ENCODE results near the gene PALM.

The PALM gene

GRCh38 chr19:763869-764268, 55.1 kb downstream of the PALM start:
- TF ChIP-seq TARDBP (IDR thresholded peaks at IDR 0.05) (no peak), SP1 (IDR thresholded peaks at IDR 0.05) (no peak), L3MBTL2 (conservative IDR thresholded peaks at IDR 0.05) (no peak), CTBP1 (IDR thresholded peaks at IDR 0.05; ENCODE audit: borderline replicate concordance) (no peak), LEF1 (IDR thresholded peaks at IDR 0.05; ENCODE audit: borderline replicate concordance) (no peak), ZNF384 (IDR thresholded peaks at IDR 0.05) (no peak), ELF4 (IDR thresholded peaks at IDR 0.05) (no peak), FOXK2 (IDR thresholded peaks at IDR 0.05) (no peak), FOXA1 (IDR thresholded peaks at IDR 0.05) (no peak), NFRKB (IDR thresholded peaks at IDR 0.05) (no peak), ARNT (IDR thresholded peaks at IDR 0.05) (no peak), HDGF (IDR thresholded peaks at IDR 0.05; ENCODE audit: borderline replicate concordance) (no peak), BHLHE40 (IDR thresholded peaks at IDR 0.05; ENCODE audit: borderline replicate concordance) (no peak), FOXM1 (IDR thresholded peaks at IDR 0.05; ENCODE audit: borderline replicate concordance) (no peak), SUZ12 (IDR thresholded peaks at IDR 0.05) (no peak)
- TF ChIP-seq, protein P1, sequence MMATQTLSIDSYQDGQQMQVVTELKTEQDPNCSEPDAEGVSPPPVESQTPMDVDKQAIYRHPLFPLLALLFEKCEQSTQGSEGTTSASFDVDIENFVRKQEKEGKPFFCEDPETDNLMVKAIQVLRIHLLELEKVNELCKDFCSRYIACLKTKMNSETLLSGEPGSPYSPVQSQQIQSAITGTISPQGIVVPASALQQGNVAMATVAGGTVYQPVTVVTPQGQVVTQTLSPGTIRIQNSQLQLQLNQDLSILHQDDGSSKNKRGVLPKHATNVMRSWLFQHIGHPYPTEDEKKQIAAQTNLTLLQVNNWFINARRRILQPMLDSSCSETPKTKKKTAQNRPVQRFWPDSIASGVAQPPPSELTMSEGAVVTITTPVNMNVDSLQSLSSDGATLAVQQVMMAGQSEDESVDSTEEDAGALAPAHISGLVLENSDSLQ (IDR thresholded peaks at IDR 0.05) = no peak
- no peak for DNase-seq (ENCODE audit: extremely low spot score)
- ChIA-PET CTCF (no interaction called here), POLR2A (no interaction called here)

- CTCF ChIA-PET = no interaction called here
- POLR2A ChIA-PET = no interaction called here
- TF ChIP-seq SUZ12 (IDR thresholded peaks at IDR 0.05) (no peak), TARDBP (IDR thresholded peaks at IDR 0.05) (no peak), NFRKB (IDR thresholded peaks at IDR 0.05) (no peak), CTBP1 (IDR thresholded peaks at IDR 0.05; ENCODE audit: borderline replicate concordance) (no peak), HDGF (IDR thresholded peaks at IDR 0.05; ENCODE audit: borderline replicate concordance) (no peak), ARNT (IDR thresholded peaks at IDR 0.05) (no peak), LEF1 (IDR thresholded peaks at IDR 0.05; ENCODE audit: borderline replicate concordance) (no peak), FOXM1 (IDR thresholded peaks at IDR 0.05; ENCODE audit: borderline replicate concordance) (no peak), ZNF384 (IDR thresholded peaks at IDR 0.05) (no peak), SP1 (IDR thresholded peaks at IDR 0.05) (no peak), FOXK2 (IDR thresholded peaks at IDR 0.05) (no peak), L3MBTL2 (conservative IDR thresholded peaks at IDR 0.05) (no peak), ELF4 (IDR thresholded peaks at IDR 0.05) (no peak), FOXA1 (IDR thresholded peaks at IDR 0.05) (no peak), BHLHE40 (IDR thresholded peaks at IDR 0.05; ENCODE audit: borderline replicate concordance) (no peak)
- TF ChIP-seq, protein P1 (IDR thresholded peaks at IDR 0.05) = no peak
- DNase-seq (ENCODE audit: extremely low spot score) = no peak
These were observed 55.6 kb downstream of the PALM start for GRCh38 chr19:764301-764700.

DNA sequence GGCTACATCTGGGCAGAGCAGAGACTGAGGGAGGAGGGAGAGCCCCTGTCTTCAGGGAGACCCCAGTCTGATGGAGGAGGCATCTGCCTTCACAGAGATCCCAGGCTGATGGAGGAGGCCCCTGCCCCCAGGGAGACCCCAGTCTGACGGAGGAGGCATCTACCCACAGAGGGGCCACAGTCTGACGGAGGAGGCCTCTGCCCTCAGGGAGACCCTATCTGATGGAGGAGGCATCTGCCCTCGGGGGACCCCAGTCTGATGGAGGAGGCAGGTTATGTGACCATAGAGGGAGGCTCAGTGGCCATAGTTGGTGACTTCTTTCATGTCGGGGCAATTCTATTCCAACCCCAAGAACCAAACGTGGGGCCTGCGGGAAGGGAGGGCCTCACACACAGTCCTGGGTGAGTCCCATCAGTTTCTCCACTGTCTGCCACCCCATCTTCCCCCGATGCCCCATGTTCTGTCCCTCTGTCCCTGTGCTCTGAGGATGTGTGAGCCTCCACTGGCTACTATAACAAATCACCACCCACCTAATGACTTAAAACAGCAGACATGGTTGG, 56.5 kb downstream of the PALM start:
- CTCF ChIA-PET = no interaction called here
- no peak for DNase-seq (ENCODE audit: extremely low spot score)
- POLR2A ChIA-PET = no interaction called here
- TF ChIP-seq, protein P1 (IDR thresholded peaks at IDR 0.05) = no peak
- no peak for TF ChIP-seq HDGF (IDR thresholded peaks at IDR 0.05; ENCODE audit: borderline replicate concordance)
- TF ChIP-seq ARNT (IDR thresholded peaks at IDR 0.05) = no peak
- TF ChIP-seq BHLHE40 (IDR thresholded peaks at IDR 0.05; ENCODE audit: borderline replicate concordance) = no peak
- TF ChIP-seq ZNF384 (IDR thresholded peaks at IDR 0.05) = no peak
- TF ChIP-seq ELF4 (IDR thresholded peaks at IDR 0.05) = no peak
- no peak for TF ChIP-seq FOXM1 (IDR thresholded peaks at IDR 0.05; ENCODE audit: borderline replicate concordance)
- TF ChIP-seq LEF1 (IDR thresholded peaks at IDR 0.05; ENCODE audit: borderline replicate concordance) = no peak
- TF ChIP-seq FOXA1 (IDR thresholded peaks at IDR 0.05) = no peak

GRCh38 chr19:768424-768823, 59.7 kb downstream of the PALM start:
- ChIA-PET POLR2A (no interaction called here), CTCF (interaction anchor here (0.6 kb wide), 1 partner anchor 188 kb away, joined by 3 read pairs; no protein-coding TSS in a partner anchor)
- no peak for DNase-seq (ENCODE audit: extremely low spot score)
- no peak for TF ChIP-seq SP1 (IDR thresholded peaks at IDR 0.05)
- no peak for TF ChIP-seq FOXA1 (IDR thresholded peaks at IDR 0.05)
- no peak for TF ChIP-seq ARNT (IDR thresholded peaks at IDR 0.05)
- TF ChIP-seq ZNF384 (IDR thresholded peaks at IDR 0.05) = no peak
- no peak for TF ChIP-seq FOXM1 (IDR thresholded peaks at IDR 0.05; ENCODE audit: borderline replicate concordance)
- TF ChIP-seq, protein P1 (IDR thresholded peaks at IDR 0.05) = no peak
- no peak for TF ChIP-seq ELF4 (IDR thresholded peaks at IDR 0.05)
- TF ChIP-seq LEF1 (IDR thresholded peaks at IDR 0.05; ENCODE audit: borderline replicate concordance) = no peak
- TF ChIP-seq L3MBTL2 (conservative IDR thresholded peaks at IDR 0.05) = no peak
- TF ChIP-seq FOXK2 (IDR thresholded peaks at IDR 0.05) = no peak
- no peak for TF ChIP-seq SUZ12 (IDR thresholded peaks at IDR 0.05)

DNA sequence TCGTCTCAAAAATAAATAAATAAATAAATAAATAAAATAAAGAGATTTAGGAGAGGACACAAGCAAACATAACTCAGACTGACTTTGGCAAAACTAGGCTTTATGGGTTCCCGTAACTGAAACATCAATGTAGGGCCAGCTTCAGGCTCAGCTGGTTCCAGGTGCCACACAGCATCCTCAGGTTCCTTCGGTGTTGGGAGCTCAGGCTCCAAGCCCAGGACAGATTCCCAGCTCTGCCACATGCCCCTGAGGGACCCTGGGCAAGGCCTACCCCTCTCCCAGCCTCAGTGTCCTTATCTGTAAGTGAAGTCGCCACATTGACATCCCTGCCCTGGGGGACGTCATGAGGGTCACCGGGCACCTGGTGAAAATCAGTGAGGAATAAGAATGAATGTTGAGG, 60.9 kb downstream of the PALM start:
- CTCF ChIA-PET = interaction anchor here (0.6 to 1.8 kb wide), 4 partner anchors 79 to 147 kb away, joined by 3 to 4 read pairs (median 4); partner anchors contain the start of genes MED16 and RNU6-9

More for the DNA sequence above, 60.9 kb downstream of the PALM start:
- TF ChIP-seq ZNF384 (IDR thresholded peaks at IDR 0.05) = no peak
- no peak for TF ChIP-seq FOXM1 (IDR thresholded peaks at IDR 0.05; ENCODE audit: borderline replicate concordance)
- no peak for TF ChIP-seq CTBP1 (IDR thresholded peaks at IDR 0.05; ENCODE audit: borderline replicate concordance)
- no peak for TF ChIP-seq HDGF (IDR thresholded peaks at IDR 0.05; ENCODE audit: borderline replicate concordance)
- TF ChIP-seq BHLHE40 (IDR thresholded peaks at IDR 0.05; ENCODE audit: borderline replicate concordance) = no peak
- TF ChIP-seq SP1 (IDR thresholded peaks at IDR 0.05) = no peak
- no peak for TF ChIP-seq LEF1 (IDR thresholded peaks at IDR 0.05; ENCODE audit: borderline replicate concordance)
- no peak for TF ChIP-seq SUZ12 (IDR thresholded peaks at IDR 0.05)
- TF ChIP-seq FOXK2 (IDR thresholded peaks at IDR 0.05) = no peak
- no peak for TF ChIP-seq TARDBP (IDR thresholded peaks at IDR 0.05)
- POLR2A ChIA-PET = interaction anchor here (1.0 kb wide), 1 partner anchor 106 kb away, joined by 3 read pairs; the partner anchor contains the start of gene RNF126
- DNase-seq (ENCODE audit: extremely low spot score) = no peak
